HG03103 (cell line): ENCODE results near the gene NIN.

Experiments used
- ATAC-seq: cut with Tn5 transposase; IDR thresholded peaks from one replicate; pipeline ENCODE4 v1.9.1; 2021; ENCODE audit warnings: low read depth; ENCODE audit not compliant: unreplicated experiment

The NIN gene

DNA sequence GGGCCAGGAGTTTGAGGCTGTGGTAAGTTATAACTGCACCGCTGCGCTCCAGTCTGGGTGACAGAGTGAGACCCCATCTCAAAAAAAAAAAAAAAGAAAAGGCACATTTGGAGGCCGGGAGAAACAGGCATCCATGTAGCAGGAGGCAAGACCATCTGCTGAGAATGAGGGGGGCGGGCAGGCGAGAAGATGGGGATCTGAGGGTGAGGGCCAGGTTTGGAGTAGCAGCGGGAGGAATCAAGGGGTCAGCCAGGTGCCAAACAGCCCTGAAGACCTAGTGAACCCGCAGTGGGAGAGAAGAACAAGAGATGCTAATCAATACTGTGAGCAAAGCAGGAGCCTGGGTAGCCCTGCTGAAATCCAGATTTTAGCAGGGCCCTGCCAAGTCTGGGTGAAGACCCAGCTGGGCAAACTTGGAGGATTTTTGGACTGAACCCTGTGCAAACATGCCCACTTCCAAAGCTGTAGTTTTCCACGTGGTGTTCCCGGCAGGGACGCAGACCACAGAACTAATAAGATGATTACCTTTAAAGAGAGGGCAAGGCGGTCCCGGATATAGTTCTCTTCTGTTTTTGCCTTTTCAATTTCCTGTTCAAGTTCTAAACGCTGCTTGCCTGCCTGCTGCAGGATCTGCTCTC, 61.0 kb downstream of the NIN start:
- ATAC-seq: no peak

GRCh38 chr14:50768680-50769079, 62.3 kb downstream of the NIN start:
- no peak for ATAC-seq

- no peak for ATAC-seq
Measured at GRCh38 chr14:50766338-50766886, 64.5 kb downstream of the NIN start.

DNA sequence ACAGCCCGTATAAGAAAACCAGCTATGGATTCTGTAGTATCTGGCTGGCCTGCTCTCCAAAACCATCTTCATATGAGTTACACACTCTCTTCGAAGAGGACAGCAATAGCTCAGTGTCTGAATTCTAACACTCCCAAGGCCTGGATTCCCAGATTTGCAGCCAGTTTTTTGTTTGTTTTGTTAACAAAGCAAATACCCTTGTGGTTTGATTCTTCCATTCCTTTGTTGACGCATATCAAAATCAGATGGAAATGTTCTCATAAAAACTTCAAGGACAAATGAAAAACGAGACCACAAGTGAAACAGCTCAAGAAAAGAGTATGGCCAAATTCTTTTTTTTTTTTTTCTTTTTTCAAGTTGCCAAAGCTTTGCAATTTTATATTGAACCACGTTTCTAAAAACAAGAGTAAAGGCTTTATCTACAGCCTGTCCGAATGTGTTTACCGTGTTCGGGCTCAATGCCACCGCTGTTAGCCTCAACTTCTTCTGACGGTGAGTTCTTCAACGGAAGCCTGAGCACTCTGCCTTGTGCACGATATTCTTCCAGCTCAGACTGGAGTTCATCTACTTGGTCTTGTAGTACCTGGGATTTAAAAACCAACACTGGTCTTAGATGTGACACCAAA, 67.5 kb downstream of the NIN start:
- no peak for ATAC-seq

DNA sequence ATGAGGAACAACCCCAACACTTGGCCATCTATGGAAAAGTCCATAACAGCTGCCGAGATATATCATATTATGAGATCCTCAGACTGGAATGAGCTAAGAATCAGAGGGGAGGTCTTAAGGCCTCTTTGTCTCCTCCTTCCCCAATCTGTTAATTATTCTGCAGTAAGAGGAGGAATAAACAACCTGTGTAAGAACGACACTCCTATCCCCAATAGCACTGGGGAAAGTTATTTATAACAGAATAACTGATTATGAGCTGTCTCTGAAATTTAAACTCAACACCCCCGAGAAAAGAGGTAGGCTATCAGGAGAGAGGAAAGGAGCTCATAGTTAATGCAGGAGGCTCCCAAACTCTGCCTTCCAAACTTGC, 68.0 kb downstream of the NIN start:
- ATAC-seq: no peak

DNA sequence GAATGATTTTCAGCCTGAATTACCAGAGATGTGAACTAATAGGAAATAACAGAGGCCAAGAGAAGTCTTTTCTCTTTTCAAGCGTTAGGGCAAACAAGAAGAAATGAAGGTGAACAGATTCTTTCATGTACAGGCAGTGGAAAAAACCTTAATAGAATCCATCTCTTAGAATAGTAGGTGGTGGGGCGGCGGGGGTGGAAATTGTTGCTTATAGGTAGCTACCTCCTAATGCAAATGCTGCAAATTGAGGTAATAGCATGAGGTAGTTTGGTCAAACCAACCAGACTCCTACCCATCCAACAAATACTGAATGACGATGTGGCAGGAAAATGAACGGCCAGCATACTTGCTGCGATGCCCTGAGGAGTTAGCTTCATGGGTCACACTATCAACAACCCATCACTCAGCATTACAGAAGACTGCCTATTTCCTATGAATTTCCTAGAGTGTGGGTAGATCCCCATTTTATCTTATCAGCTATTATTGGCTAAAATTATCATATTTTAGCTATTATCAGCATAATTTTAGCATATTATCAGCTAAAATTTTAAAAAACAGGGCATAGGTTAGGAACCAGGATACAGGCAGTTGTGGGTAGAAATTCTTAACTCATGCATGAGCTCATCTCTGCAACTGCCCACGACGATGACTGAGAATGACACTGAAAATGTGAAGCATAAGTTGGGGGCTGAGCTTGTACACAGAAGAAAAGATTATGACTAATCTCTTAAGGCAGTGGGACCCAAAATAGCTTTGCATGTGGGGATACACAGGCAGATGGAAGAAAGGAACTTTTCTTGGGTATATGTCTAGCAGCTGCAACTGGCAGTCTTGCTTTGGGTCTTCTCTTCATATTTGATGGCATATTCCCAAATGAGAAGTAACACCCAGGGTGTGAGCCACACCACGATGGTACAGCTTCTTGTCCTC, 68.7 kb downstream of the NIN start:
- peak; percentile 88 for ATAC-seq

DNA sequence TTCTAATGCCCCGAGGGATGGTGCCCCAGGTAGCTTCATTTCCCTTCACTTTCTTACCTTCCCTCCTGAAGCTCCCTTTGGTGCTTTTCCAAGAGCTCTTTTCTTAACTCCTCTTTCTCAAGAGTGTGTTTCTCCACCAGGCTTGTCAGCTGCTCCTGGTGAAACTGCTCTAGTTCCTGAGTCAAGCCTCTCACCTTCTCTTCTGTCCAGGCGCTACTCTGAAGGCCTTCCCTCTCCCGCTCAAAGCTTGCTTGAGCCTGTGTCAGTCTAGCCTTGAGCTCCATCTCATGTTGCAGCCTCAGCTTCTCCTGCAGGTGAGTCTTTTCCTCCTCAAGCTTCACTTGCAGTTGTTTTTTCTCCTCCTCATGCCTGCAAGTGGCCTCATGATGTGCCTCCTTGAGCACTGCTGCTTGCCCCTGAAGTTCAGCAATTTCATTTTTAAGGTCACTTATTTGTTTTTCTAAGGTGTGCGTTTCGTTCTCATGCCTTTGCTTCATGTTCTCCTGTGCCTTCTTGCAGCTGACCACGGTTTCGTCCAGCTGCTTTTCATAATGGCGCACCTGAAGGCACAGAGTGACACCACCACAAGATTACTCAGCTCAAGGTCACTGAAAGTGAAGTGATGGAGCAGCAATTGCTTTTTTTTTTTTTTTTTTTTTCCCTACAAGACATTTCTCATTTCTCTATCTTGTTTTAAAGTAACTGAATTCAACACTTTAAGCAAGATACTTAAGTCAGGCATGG, 71.0 kb downstream of the NIN start:
- ATAC-seq: no peak

GRCh38 chr14:50758945-50759344, 72.0 kb downstream of the NIN start:
- ATAC-seq: no peak

DNA sequence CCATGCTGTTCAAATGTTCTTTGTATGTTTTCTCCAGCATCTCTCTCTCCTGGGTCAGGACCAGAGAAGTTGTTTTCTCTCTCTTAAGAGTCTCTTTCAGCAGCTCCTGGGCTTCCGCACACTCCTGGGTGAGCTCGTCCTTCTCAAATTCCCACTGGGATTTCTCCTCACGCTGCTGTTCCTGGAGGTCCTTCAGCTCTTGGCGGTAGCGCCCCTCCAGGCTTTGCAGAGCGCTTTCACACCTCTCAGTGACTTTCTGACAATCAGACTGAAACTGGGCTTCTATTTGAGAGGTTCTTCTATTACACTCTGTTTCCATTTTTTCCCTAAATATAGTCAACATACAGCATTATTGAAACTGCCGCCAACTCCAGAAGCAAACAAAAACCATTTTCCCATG, 72.7 kb downstream of the NIN start:
- ATAC-seq: no peak

DNA sequence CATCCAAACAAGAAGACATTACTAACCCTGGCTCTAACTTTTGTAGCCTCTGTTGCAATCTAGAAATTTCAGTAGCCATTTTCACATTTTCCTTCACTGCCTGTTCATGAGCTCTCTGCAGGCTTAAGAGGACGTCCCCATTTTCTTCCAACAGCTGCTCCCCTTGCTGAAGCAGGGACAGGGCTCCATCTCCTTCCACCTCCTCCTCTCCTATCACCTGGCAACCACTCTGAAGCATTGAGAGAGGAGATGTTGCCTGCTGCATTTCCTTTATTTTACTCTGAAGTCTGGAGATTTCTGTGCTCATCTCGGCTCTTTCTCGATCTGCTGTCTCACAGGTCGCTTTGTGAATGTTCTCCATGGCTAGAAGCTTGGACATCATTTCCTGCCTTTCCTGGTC, 73.3 kb downstream of the NIN start:
- no peak for ATAC-seq

DNA sequence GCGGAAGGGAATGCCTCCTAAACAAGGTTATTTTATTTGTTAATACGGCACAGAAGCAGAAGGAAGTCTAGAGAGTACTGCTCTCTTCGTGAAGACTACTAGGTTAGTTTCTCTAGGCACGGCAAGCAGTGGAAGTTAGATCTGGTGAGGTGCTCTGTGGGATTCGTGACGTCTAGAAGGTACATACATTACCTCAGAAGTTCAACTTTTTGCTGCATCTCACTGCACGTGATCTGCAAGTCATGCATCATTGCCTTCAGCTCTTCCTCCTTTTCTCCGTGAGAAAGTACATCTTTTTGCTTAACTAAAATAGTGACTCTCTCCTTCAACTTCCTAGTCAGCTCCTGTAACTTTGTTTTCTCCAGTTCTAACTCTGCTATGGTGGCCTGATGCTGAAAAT, 74.7 kb downstream of the NIN start:
- no peak for ATAC-seq

DNA sequence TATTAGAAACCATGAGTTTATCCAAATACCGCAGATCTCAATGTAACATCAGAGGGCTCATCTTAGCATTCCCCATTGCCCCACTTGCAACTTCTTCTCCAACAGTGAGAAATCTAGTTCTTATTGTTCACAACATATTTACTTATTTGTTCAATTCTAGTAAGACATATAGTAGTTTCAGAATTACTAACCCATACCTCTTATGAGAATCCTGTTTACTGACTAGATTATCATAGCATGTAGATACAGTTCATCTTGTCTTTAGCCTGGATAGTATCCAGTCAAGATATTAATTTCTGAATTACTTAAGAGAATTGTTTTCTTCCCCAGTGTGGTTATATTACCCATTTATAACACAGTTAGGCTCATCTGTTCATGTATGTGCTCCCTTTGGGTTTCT, 80.6 kb downstream of the NIN start:
- ATAC-seq: no peak

GRCh38 chr14:50745401-50746058, 85.4 kb downstream of the NIN start:
- no peak for ATAC-seq

- no peak for ATAC-seq
Measured at GRCh38 chr14:50744231-50744630, 86.7 kb downstream of the NIN start.

GRCh38 chr14:50741567-50741966, 89.4 kb downstream of the NIN start:
- no peak for ATAC-seq

DNA sequence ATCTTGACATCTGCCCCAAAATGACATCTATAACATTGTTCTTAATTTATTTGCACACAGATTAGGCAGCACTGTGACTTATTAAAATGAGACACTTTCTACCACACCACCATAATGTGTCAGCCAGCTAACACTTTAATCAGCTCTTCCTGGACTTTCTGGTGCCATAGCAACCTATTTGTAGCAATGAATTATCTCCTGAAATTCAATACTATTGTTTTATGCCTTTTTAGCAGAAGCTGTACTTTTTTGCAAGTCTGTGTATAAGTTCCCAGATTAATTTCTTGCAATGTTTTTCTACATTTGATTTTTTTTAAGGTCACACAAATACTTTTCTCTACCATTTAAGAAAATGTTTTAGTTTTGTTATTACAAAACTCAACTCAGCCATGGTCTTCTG, 90.1 kb downstream of the NIN start:
- ATAC-seq: no peak

DNA sequence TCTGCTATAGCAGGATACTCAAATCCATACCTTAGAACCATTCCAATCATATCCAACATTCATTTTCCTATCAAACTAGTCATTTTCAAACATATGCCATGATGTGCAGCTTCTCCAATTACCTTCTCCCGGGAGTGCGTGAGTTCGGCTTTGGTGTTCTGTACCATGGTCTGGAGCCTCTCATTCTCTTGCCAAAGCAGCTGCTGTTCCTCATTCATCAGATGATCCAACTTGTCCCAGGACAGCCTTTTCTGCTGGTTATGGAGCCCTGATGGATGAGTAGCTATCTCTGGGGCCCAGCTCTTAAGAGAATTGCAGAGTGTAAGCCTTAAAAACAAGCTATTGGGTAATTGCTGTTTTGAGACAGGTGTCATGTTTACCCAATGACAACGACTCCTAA, 91.8 kb downstream of the NIN start:
- ATAC-seq: no peak

GRCh38 chr14:50736932-50737419, 94.0 kb downstream of the NIN start:
- ATAC-seq: peak; percentile 89

DNA sequence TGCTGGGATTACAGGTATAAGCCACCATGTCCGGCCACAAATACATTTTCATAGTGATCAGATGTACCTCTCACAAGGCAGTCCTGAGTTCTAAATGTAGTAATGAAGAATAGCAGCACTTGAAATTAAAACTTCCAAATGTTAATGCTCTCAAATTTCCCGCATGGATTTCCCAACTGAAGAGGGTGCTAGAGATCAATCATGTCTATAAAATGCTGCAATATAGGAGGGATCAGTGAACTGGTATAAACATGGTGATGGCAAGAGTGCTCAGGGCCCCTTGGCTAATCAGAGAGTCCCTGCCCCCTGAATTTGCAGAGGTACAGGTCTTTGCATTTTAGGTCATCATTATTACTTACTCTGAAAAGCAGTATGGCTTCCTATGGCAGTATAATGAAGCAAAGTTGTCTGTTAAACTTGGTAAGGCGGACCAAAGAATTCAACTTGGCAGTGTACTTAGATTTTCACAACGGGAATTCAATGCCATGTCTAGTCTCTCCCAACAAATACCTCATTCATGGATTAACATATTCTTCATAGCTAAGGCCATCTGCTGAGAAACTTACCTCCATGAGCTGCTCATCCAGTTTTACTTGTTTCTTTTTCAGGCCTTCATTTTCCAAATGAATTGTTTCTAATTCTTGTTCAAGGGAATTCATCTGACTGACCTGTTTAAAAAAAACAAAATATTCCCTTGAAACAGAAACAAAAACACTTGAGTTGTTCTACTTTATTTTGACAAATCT, 95.8 kb downstream of the NIN start:
- no peak for ATAC-seq
